H1 (cell line): ENCODE results near the gene GNAO1.

Experiments used
- CTCF ChIP-seq, 3 experiments: IDR thresholded peaks; 1 replicate in 2 of 3; 2 replicates in 1 of 3; pipeline versions ENCODE4 v1.5.1 to v1.6.1; 2011; ENCODE audit warnings: low read length in 3 of 3, mild to moderate bottlenecking in 3 of 3, inconsistent platforms in 2 of 3, low read depth in 1 of 3, moderate library complexity in 1 of 3; ENCODE audit not compliant: insufficient read depth in 1 of 3; ENCODE audit errors: control extremely low read depth in 1 of 3
- POLR2A ChIP-seq, 2 experiments: IDR thresholded peaks; 1 replicate in 1 of 2; 2 replicates in 1 of 2; pipeline ENCODE4 v1.6.1; 2011; ENCODE audit warnings: low read depth in 2 of 2, low read length in 2 of 2, mild to moderate bottlenecking in 2 of 2; ENCODE audit errors: control extremely low read depth in 1 of 2

DNA sequence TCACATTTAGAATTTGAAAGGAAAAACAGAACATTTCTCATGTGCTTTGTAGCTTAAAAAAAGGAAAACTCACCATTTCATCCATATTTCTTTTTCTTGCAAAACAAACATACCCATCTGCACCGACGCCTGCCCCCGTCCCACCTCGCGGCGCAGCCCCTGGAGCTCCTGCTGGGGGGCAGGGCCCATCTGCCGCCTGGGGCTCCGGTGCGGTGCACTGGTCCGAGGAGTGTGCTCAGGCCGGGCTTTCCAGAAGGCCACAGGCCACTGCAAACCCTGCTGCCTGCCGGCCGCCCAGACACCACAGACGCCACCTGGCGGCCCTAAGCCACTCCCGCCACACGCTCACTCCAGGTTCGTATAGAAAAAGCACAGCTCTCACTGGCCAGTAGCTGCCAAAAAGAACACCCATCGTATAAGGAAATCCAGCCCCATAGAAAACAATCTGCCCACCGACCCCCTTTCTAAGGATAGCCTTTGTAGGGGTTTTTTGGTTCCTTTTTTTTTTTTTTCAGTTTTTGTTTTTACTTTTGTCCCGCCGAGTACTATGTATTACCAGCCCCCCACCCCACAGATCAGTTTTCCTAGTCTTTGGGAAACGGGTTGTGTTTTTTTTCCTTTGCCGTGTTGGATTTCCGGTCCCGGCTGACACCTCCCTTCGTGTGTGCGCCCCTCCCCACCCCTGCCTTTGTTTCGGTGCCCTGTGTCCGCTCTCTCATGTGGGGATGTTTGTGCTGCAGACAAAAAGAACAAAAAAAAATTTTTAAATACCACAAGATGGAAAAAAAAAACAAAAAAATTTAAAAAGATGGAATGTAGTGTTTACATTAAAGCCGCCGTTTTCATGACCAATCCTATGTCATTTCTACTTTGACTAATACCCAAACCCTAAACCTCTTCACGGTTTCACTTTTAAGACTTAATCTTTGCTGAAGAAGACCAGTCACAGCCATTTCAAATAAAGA lies 165.3 kb downstream of the GNAO1 start:
- peak; percentile 88 for TF ChIP-seq CTCF (IDR thresholded peaks at IDR 0.05; ENCODE audit: control extremely low read depth in 1 of 3, insufficient read depth in 1 of 3, low read depth in 1 of 3, low read length in 3 of 3)
- TF ChIP-seq POLR2A (IDR thresholded peaks at IDR 0.05; ENCODE audit: control extremely low read depth in 1 of 2, low read depth in 2 of 2, low read length in 2 of 2): no peak
